GM06990 (cell line): ENCODE measurements around the gene CNTFR.

Experiments used
- DNase-seq: peaks from one replicate; pipeline ENCODE4 v3.0.0-alpha.2; 2011; ENCODE audit not compliant: insufficient read length; ENCODE audit errors: extremely low read depth
- H3K27me3 ChIP-seq: replicated peaks from 2 replicates; pipeline ENCODE4 v1.6.0; 2011; ENCODE audit warnings: low read length; ENCODE audit not compliant: control insufficient read depth, insufficient read depth
- H3K36me3 ChIP-seq: 2 replicates; pipeline ENCODE4 v1.5.1; 2011; ENCODE audit warnings: low read length; ENCODE audit not compliant: control insufficient read depth, insufficient read depth
- H3K4me3 ChIP-seq: replicated peaks from 2 replicates; pipeline ENCODE4 v1.5.1; 2011; ENCODE audit warnings: low read depth, mild to moderate bottlenecking, control low read depth, low read length
- TF ChIP-seq, protein P1 (sequence below): IDR thresholded peaks from 2 replicates; pipeline ENCODE4 v1.5.1; 2011; ENCODE audit warnings: low read length, control low read depth, mild to moderate bottlenecking, inconsistent platforms; ENCODE audit not compliant: insufficient read depth, poor library complexity, severe bottlenecking

The CNTFR gene

DNA sequence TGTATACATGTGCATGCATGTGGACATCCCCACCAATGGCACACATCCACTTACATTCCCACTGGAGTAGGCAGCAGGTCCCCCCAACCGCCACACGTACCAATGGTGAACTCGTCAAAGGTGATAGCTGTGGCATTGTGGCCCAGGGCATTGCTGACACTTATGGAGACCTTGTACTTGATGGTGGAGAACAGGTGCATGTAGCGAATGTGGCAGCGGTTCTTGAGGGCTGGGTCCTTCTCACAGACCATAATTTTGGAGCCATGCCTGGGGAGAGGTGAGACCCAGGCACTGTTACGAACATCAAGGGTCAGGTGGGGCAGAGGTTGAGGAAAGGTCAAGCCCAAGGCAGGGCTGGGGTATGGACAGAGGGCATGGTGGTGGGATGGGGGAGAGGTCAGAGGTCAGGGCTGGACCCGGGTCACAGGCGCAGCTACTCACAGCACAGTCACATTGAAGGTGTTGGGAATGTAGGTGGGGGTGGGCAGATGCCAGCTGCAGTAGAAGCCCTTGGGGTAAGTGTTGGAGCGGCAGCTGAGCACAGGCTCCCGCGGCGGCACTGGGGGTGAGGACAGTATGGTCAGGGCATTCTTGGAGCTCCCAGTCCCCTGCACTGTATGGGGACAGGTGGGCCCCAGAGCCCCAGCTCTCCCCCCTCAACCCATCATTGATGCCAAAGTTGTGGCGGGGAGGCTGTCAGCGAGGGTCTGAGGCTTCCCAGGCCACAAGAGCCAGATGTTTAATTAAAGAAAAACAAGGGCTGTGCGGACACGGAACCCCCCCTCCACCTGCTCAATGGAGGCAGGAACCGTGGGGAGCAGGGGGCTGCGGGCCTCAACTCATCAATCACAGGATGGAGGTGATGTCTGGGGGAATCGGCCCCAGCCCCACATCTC is 31.9 kb downstream of the CNTFR start:
- DNase-seq = no peak
- TF ChIP-seq, protein P1, sequence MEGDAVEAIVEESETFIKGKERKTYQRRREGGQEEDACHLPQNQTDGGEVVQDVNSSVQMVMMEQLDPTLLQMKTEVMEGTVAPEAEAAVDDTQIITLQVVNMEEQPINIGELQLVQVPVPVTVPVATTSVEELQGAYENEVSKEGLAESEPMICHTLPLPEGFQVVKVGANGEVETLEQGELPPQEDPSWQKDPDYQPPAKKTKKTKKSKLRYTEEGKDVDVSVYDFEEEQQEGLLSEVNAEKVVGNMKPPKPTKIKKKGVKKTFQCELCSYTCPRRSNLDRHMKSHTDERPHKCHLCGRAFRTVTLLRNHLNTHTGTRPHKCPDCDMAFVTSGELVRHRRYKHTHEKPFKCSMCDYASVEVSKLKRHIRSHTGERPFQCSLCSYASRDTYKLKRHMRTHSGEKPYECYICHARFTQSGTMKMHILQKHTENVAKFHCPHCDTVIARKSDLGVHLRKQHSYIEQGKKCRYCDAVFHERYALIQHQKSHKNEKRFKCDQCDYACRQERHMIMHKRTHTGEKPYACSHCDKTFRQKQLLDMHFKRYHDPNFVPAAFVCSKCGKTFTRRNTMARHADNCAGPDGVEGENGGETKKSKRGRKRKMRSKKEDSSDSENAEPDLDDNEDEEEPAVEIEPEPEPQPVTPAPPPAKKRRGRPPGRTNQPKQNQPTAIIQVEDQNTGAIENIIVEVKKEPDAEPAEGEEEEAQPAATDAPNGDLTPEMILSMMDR = no peak
- no peaks in the 10 kb centered on the region for H3K36me3 ChIP-seq
- H3K27me3 ChIP-seq = peaks cover 8% of the 10 kb centered on the region
- H3K4me3 ChIP-seq = no peak overlapping the region

DNA sequence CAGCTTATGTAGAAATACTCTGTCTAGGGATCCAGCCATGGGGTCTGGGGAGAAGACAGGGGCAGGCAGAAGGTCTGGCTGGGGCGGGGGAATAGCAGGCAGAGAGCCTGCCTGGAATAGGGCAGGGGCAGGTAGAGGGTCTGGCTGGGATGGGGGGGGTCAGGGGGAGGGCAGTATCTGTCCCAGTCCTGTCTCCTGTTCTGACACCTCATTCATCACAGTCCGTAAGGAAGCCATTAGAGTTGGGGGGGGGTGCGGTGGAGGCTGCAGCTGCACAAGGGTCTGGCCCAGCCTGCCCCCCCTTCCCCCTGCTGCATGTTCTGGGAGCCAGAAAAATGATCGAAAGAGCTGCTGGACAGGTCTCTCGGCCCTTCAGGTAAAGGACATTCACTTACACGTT is 32.6 kb downstream of the CNTFR start:
- TF ChIP-seq, protein P1 = no peak
- DNase-seq = no peak
- peaks cover 8% of the 10 kb centered on the region for H3K27me3 ChIP-seq
- H3K36me3 ChIP-seq = no peaks in the 10 kb centered on the region
- no peak overlapping the region for H3K4me3 ChIP-seq

DNA sequence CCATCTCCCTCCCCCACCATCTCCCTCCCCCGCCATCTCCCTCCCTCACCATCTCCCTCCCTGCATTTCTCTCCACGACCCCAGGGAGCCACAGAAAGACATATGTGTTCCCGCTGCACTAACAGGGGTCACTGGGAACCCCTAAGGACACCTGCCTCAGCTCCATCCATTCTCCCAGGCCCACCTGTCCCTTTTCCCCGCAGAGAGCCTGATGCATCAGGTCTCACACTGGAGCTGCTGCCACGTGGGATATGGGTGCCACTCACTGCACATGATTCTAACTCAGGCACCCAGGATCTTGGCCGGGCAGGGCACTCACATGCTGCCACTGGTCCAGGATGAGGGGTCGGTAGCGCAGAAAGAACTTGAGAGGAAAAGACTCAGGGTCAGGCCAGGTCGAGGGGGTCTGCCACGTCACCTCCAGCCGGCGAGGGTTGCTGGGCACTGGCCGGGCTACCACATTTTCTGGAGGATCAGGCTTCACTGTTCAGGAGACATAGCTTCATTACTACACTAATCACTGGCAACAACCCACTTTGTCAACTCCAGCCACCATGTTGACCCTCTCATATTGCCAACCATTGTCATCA is 33.5 kb downstream of the CNTFR start:
- Histone ChIP-seq H3K27me3 (peaks cover 8% of the 10 kb centered on the region), H3K36me3 (no peaks in the 10 kb centered on the region), H3K4me3 (no peak overlapping the region)
- TF ChIP-seq, protein P1 = no peak
- no peak for DNase-seq

DNA sequence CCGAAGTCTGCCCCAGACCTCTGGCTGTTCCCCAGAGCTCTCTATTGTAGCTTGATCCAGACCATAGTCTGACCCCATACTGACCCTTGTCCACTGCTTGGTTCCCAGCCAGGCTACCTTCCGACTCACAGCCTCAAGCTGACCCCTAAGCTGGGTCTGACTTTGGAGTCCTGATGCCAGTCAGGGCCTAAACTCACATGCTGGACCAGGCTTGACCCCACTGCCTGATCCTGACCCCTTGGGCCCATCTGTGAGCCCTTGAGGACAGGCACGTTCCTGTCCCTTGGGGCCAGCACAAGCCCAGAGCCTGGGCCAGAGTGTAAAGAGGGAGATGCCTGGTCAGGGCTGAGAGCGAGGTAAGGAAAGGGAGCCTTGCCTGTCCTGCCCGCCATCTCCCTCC is 34.0 kb downstream of the CNTFR start:
- H3K4me3 ChIP-seq = no peak overlapping the region

DNA sequence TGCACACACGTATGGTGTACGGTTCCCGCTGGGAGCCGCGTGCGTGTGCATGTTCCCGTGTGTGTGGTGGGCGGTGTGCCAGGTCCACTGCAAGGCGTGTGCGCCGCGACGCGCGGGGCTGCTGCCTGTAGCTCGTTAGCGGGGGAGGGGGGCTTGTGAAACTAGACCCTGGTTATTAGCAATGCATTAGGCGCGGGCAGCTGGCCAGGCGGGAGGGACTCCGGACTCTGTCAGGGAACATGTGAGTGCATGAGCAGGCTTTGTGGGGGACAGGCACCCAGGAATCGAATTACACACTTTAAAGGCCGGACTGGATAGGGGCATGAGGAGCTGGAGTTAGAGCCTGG is 34.5 kb downstream of the CNTFR start:
- TF ChIP-seq, protein P1 = no peak
- DNase-seq = no peak
- Histone ChIP-seq H3K4me3 (no peak overlapping the region), H3K27me3 (peaks cover 7% of the 10 kb centered on the region), H3K36me3 (no peaks in the 10 kb centered on the region)

More for the DNA sequence above, 34.0 kb downstream of the CNTFR start:
- TF ChIP-seq, protein P1 = no peak
- DNase-seq = no peak
- Histone ChIP-seq H3K36me3 (no peaks in the 10 kb centered on the region), H3K27me3 (peaks cover 8% of the 10 kb centered on the region)
